ENCODE measurements around the gene STPG1.

STPG1 gene

DNA sequence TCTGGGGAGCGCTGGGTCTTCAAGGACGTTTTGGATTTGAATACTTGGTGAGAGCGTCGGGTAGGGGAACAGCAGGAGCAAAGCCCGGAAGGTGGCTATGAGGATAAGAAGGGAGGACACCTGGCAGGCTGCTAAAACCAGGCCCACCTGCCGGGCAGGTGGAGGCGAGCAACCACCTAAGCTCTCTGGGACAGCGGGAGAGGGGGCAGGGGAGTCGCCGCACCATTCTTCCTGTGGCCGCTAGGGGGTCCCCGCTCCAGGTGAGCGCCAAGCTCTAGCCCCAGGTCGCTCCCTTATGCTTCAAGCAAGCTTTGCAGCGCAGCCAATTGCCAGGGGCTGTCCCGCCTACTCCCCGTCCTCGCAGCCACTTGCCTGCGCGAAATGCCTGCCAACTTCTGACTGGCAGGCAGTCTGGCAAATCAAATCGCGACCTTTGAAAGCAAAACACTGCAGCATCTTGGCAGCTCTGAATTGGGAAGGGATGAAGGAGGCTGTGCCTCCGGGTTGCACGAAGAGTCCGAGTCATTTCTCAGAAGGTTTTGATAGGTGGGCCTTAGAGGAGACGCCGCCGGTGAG is 1.8 kb upstream of the STPG1 start, which contains the start of gene NIPAL3:
Gene NIPAL3 (plus strand): TSS at position 469 of the 576 bp plus-strand sequence. CDS start 3,746 bp downstream, outside the sequence.
- DNase-seq (ENCODE audit: low spot score): peak; percentile 92
- TF ChIP-seq CTCF (IDR thresholded peaks at IDR 0.05; ENCODE audit: extremely low read depth, insufficient read depth, missing control alignments): peak; percentile 95
- in situ Hi-C loops (cut with MboI; ENCODE audit: low pct_unique_long_range_greater_than_20kb, low sequenced_read_pairs, unreplicated experiment): no loop called here

DNA sequence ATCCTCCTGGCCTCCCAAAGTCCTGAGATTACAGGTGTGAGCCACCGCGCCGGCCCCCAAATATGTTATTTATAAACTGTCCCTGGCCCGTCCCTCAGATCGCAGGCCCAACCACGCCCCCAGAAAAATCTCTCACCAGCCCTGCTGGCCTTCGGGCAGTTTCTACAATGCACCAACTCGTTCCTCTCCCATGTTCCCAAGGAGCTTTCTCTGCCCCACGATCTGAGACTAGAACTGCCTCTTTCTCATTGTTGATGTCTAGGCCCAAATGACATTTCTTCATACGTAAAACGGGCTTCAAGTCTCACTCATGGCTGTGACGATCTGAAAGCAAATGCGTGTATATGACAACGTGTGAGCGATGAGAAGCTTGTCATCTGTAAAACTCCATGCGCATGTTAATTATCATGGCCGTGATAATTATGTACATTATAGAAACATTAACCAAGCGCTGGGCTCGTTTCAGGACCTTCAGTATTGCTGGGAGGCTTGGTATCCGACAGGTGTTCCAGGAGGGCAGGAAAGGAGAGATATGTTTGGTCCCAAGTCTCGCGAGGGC is 1.3 kb upstream of the STPG1 start:
- in situ Hi-C loops (cut with MboI; ENCODE audit: low pct_unique_long_range_greater_than_20kb, low sequenced_read_pairs, unreplicated experiment): no loop called here
- no peak for TF ChIP-seq CTCF (IDR thresholded peaks at IDR 0.05; ENCODE audit: extremely low read depth, insufficient read depth, missing control alignments)
- DNase-seq (ENCODE audit: low spot score): no peak

- DNase-seq (ENCODE audit: low spot score): no peak
- in situ Hi-C loops (cut with MboI; ENCODE audit: low pct_unique_long_range_greater_than_20kb, low sequenced_read_pairs, unreplicated experiment): no loop called here
- TF ChIP-seq CTCF (IDR thresholded peaks at IDR 0.05; ENCODE audit: extremely low read depth, insufficient read depth, missing control alignments): no peak
Measured at GRCh38 chr1:24412408-24412807, 1.2 kb downstream of the STPG1 start.

- no peak for TF ChIP-seq CTCF (IDR thresholded peaks at IDR 0.05; ENCODE audit: extremely low read depth, insufficient read depth, missing control alignments)
- no peak for DNase-seq (ENCODE audit: low spot score)
- in situ Hi-C loops (cut with MboI; ENCODE audit: low pct_unique_long_range_greater_than_20kb, low sequenced_read_pairs, unreplicated experiment): no loop called here
Measured at GRCh38 chr1:24411963-24412362, 1.6 kb downstream of the STPG1 start.

DNA sequence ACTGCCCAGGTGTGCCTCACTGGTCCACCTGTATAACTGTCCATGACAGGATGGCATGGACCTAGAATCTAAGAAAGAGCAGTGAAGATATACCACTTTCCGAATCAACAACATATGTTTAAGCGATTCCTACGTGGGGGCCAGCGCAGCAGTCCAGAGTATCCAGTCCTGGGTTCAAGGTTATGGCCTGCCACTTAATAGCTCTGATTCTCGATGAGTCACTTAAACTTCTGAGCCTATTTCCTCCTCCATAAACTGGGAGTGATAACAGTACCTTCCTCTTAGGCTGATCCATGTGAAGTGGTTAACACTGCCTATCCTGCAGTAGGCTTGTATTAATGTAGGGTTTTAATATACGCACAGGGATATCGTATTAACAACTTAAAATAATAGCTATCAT is 2.8 kb downstream of the STPG1 start:
- no peak for TF ChIP-seq CTCF (IDR thresholded peaks at IDR 0.05; ENCODE audit: extremely low read depth, insufficient read depth, missing control alignments)
- in situ Hi-C loops (cut with MboI; ENCODE audit: low pct_unique_long_range_greater_than_20kb, low sequenced_read_pairs, unreplicated experiment): no loop called here
- DNase-seq (ENCODE audit: low spot score): no peak

GRCh38 chr1:24409535-24409934 is 4.0 kb downstream of the STPG1 start:
- DNase-seq (ENCODE audit: low spot score): no peak
- in situ Hi-C loops (cut with MboI; ENCODE audit: low pct_unique_long_range_greater_than_20kb, low sequenced_read_pairs, unreplicated experiment): no loop called here
- TF ChIP-seq CTCF (IDR thresholded peaks at IDR 0.05; ENCODE audit: extremely low read depth, insufficient read depth, missing control alignments): no peak
